Measurements from ENCODE around the gene VTI1A. TPM values are rescaled to one million over a fixed set of nuclear protein-coding genes. Genes with fewer than 3 reads are reported as not detected.

VTI1A gene
- total RNA-seq, 1 donor from 2014 or later, result 34.2 TPM

GRCh38 chr10:112581921-112582320, 134.9 kb downstream of the VTI1A start:
- TF ChIP-seq CTCF (conservative IDR thresholded peaks at IDR 0.05), result no peak
- H3K4me1 Mint-ChIP-seq, result peaks cover 67% of the 10 kb centered on the region
- H3K9me3 Mint-ChIP-seq, result no peaks in the 10 kb centered on the region
- no peak overlapping the region for H3K4me3 Mint-ChIP-seq
- no peak for DNase-seq (ENCODE audit: low read depth, low spot score)
- no peak overlapping the region for H3K27ac Mint-ChIP-seq (ENCODE audit: unreplicated experiment)
- peaks cover 3% of the 10 kb centered on the region for H3K36me3 Mint-ChIP-seq (ENCODE audit: low read depth)
- peaks cover 4% of the 10 kb centered on the region for H3K27me3 Mint-ChIP-seq (ENCODE audit: low read depth)

- no peaks in the 10 kb centered on the region for H3K36me3 Mint-ChIP-seq (ENCODE audit: low read depth)
- no peak overlapping the region for H3K4me3 Mint-ChIP-seq
- DNase-seq (ENCODE audit: low read depth, low spot score), result no peak
- no peak overlapping the region for H3K27ac Mint-ChIP-seq (ENCODE audit: unreplicated experiment)
- H3K4me1 Mint-ChIP-seq, result peaks cover 74% of the 10 kb centered on the region
- no peaks in the 10 kb centered on the region for H3K9me3 Mint-ChIP-seq
- no peaks in the 10 kb centered on the region for H3K27me3 Mint-ChIP-seq (ENCODE audit: low read depth)
- TF ChIP-seq CTCF (conservative IDR thresholded peaks at IDR 0.05), result no peak
Observed at GRCh38 chr10:112583236-112583939, 136.4 kb downstream of the VTI1A start.

GRCh38 chr10:112584276-112584675, 137.3 kb downstream of the VTI1A start:
- Mint-ChIP-seq H3K4me3 (no peak overlapping the region), H3K27me3 (ENCODE audit: low read depth) (no peaks in the 10 kb centered on the region), H3K4me1 (peaks cover 82% of the 10 kb centered on the region), H3K36me3 (ENCODE audit: low read depth) (no peaks in the 10 kb centered on the region), H3K9me3 (no peaks in the 10 kb centered on the region), H3K27ac (ENCODE audit: unreplicated experiment) (no peak overlapping the region)
- TF ChIP-seq CTCF (conservative IDR thresholded peaks at IDR 0.05), result no peak
- no peak for DNase-seq (ENCODE audit: low read depth, low spot score)

- Mint-ChIP-seq H3K27me3 (ENCODE audit: low read depth) (no peaks in the 10 kb centered on the region), H3K27ac (ENCODE audit: unreplicated experiment) (no peak overlapping the region), H3K36me3 (ENCODE audit: low read depth) (no peaks in the 10 kb centered on the region), H3K4me3 (no peak overlapping the region), H3K4me1 (peaks cover 76% of the 10 kb centered on the region), H3K9me3 (no peaks in the 10 kb centered on the region)
- DNase-seq (ENCODE audit: low read depth, low spot score), result no peak
- TF ChIP-seq CTCF (conservative IDR thresholded peaks at IDR 0.05), result no peak
Observed at GRCh38 chr10:112585126-112585525, 138.1 kb downstream of the VTI1A start.

- Mint-ChIP-seq H3K4me3 (no peak overlapping the region), H3K36me3 (ENCODE audit: low read depth) (no peaks in the 10 kb centered on the region), H3K27me3 (ENCODE audit: low read depth) (no peaks in the 10 kb centered on the region), H3K27ac (ENCODE audit: unreplicated experiment) (no peak overlapping the region), H3K9me3 (no peaks in the 10 kb centered on the region), H3K4me1 (peaks cover 69% of the 10 kb centered on the region)
- no peak for DNase-seq (ENCODE audit: low read depth, low spot score)
- TF ChIP-seq CTCF (conservative IDR thresholded peaks at IDR 0.05), result no peak
Observed at GRCh38 chr10:112585960-112586359, 138.9 kb downstream of the VTI1A start.

All from neural crest cell (in vitro differentiated cells).